H1 (cell line): ENCODE results near the gene RSF1. TPM values are rescaled to one million over a fixed set of nuclear protein-coding genes. Genes with fewer than 3 reads are reported as not detected.

Source experiments
- CTCF ChIA-PET: fragments of 300-600 bp; sonication (Branson Sonifier 250); formaldehyde crosslinking; loops from one replicate; lab custom pipeline; 2021; ENCODE audit not compliant: partially characterized antibody; lab: Charles Lee
- POLR2A ChIA-PET: fragments of 300-600 bp; sonication (Branson Sonifier 250); formaldehyde crosslinking; loops from one replicate; lab custom pipeline; 2021; ENCODE audit warnings: inconsistent platforms; ENCODE audit not compliant: partially characterized antibody; lab: Charles Lee
- DNase-seq, 2 experiments: peaks; one replicate each; pipeline versions ENCODE4 v3.0.0 to v3.0.0-alpha.2; 2010 to 2022; ENCODE audit warnings: low spot score in 2 of 2, low read depth in 1 of 2, mixed read lengths in 1 of 2
- FAIRE-seq: peaks from 2 replicates; lab custom pipeline; 2011; peaks lifted over from hg19 to GRCh38; lab: Jason Lieb, UNC
- H2AFZ ChIP-seq: 2 replicates; pipeline ENCODE4 v1.8.1; 2012; ENCODE audit warnings: low read length, inconsistent platforms
- H2AK5ac ChIP-seq: 2 replicates; pipeline ENCODE4 v1.6.1; 2013; ENCODE audit warnings: low read depth, low read length
- H2BK120ac ChIP-seq: replicated peaks from 2 replicates; pipeline ENCODE3; 2013; ENCODE audit warnings: low read depth, low read length, inconsistent platforms
- H2BK12ac ChIP-seq: 2 replicates; pipeline ENCODE4 v1.6.1; 2013; ENCODE audit warnings: low read depth, low read length
- H2BK15ac ChIP-seq: 2 replicates; pipeline ENCODE4 v1.6.1; 2013; ENCODE audit warnings: low read length
- H2BK20ac ChIP-seq: 2 replicates; pipeline ENCODE4 v1.6.1; 2013; ENCODE audit warnings: low read length
- H2BK5ac ChIP-seq: 2 replicates; pipeline ENCODE4 v1.6.1; 2013; ENCODE audit warnings: low read depth, low read length
- H3K14ac ChIP-seq: 2 replicates; pipeline ENCODE4 v1.6.1; 2013; ENCODE audit warnings: inconsistent platforms; ENCODE audit not compliant: insufficient read length
- H3K18ac ChIP-seq: 2 replicates; pipeline ENCODE4 v1.6.1; 2013; ENCODE audit warnings: low read length; ENCODE audit errors: extremely low read depth
- H3K23ac ChIP-seq: 2 replicates; pipeline ENCODE4 v1.6.1; 2013; ENCODE audit warnings: inconsistent platforms; ENCODE audit not compliant: insufficient read length
- H3K23me2 ChIP-seq: 2 replicates; pipeline ENCODE4 v1.6.1; 2013; ENCODE audit warnings: low read depth, low read length
- H3K27ac ChIP-seq: 2 replicates; pipeline ENCODE4 v1.6.1; 2011; ENCODE audit warnings: low read depth, low read length, inconsistent platforms
- H3K27me3 ChIP-seq, 4 experiments: replicated peaks in 1 of 4; 1 replicate in 1 of 4; 2 replicates in 3 of 4; pipeline versions ENCODE4 v1.6.1 to v1.8.1; 2011 to 2013; ENCODE audit warnings: low read length in 3 of 4, mild to moderate bottlenecking in 3 of 4, inconsistent platforms in 2 of 4, mixed read lengths in 2 of 4, moderate library complexity in 1 of 4; ENCODE audit not compliant: control insufficient read depth in 3 of 4, insufficient read depth in 3 of 4; ENCODE audit errors: extremely low read depth in 1 of 4
- H3K36me3 ChIP-seq, 4 experiments: 2 replicates each; pipeline versions ENCODE4 v1.6.1 to v1.8.1; 2011 to 2013; ENCODE audit warnings: mild to moderate bottlenecking in 4 of 4, low read length in 3 of 4, moderate library complexity in 2 of 4, control low read depth in 1 of 4, inconsistent platforms in 1 of 4; ENCODE audit not compliant: insufficient read depth in 4 of 4, control insufficient read depth in 2 of 4
- H3K4ac ChIP-seq: replicated peaks from 2 replicates; pipeline ENCODE3; 2013; ENCODE audit warnings: low read length, low read depth, mixed read lengths, inconsistent platforms; ENCODE audit not compliant: insufficient read length
- H3K4me1 ChIP-seq, 4 experiments: replicated peaks in 1 of 4; 1 replicate in 1 of 4; 2 replicates in 3 of 4; pipeline versions ENCODE4 v1.6.1 to v1.8.1; 2011 to 2013; ENCODE audit warnings: low read length in 3 of 4, inconsistent platforms in 2 of 4, mixed read lengths in 1 of 4; ENCODE audit not compliant: insufficient read depth in 4 of 4, control insufficient read depth in 3 of 4
- H3K4me2 ChIP-seq, 2 experiments: 2 replicates each; pipeline versions ENCODE4 v1.6.1 to v1.8.1; 2011 to 2013; ENCODE audit warnings: low read depth in 2 of 2, low read length in 2 of 2, control low read depth in 1 of 2, inconsistent platforms in 1 of 2, mild to moderate bottlenecking in 1 of 2; ENCODE audit not compliant: insufficient read depth in 1 of 2
- H3K4me3 ChIP-seq, 4 experiments: fragments of 200-600, 300-600 bp in 1 of 4; sonication (generic), shearing (Covaris generic), sonication (Bioruptor Twin) in 1 of 4; 2 replicates each; pipeline versions ENCODE4 v1.5.1 to v1.8.1; 2011 to 2016; ENCODE audit warnings: low read length in 4 of 4, low read depth in 3 of 4, control low read depth in 2 of 4, inconsistent platforms in 2 of 4, mild to moderate bottlenecking in 2 of 4, mixed read lengths in 1 of 4, moderate library complexity in 1 of 4; ENCODE audit not compliant: insufficient read depth in 2 of 4; ENCODE audit errors: extremely low read depth in 1 of 4
- H3K56ac ChIP-seq: replicated peaks from 2 replicates; pipeline ENCODE3; 2013; ENCODE audit warnings: low read depth, mild to moderate bottlenecking, mixed read lengths, low read length, inconsistent platforms; ENCODE audit not compliant: insufficient read length
- H3K79me1 ChIP-seq: 2 replicates; pipeline ENCODE4 v1.6.1; 2013; ENCODE audit warnings: low read depth, low read length, control low read depth
- H3K79me2 ChIP-seq, 2 experiments: 2 replicates each; pipeline versions ENCODE4 v1.6.1 to v1.8.1; 2012 to 2013; ENCODE audit warnings: low read length in 2 of 2, mild to moderate bottlenecking in 2 of 2, inconsistent platforms in 1 of 2; ENCODE audit not compliant: insufficient read depth in 2 of 2, control insufficient read depth in 1 of 2
- H3K9ac ChIP-seq, 4 experiments: replicated peaks in 1 of 4; 1 replicate in 1 of 4; 2 replicates in 3 of 4; pipeline versions ENCODE4 v1.6.1 to v1.8.1; 2011 to 2013; ENCODE audit warnings: low read depth in 3 of 4, low read length in 3 of 4, control low read depth in 2 of 4, mild to moderate bottlenecking in 2 of 4, moderate library complexity in 2 of 4, inconsistent platforms in 1 of 4; ENCODE audit errors: extremely low read depth in 1 of 4
- H3K9me3 ChIP-seq, 2 experiments: 2 replicates each; pipeline versions ENCODE4 v1.6.1 to v1.8.1; 2012 to 2013; ENCODE audit warnings: mild to moderate bottlenecking in 2 of 2, moderate library complexity in 2 of 2, control low read depth in 1 of 2, inconsistent platforms in 1 of 2, low read depth in 1 of 2, low read length in 1 of 2, mixed read lengths in 1 of 2; ENCODE audit not compliant: insufficient read depth in 2 of 2
- H4K20me1 ChIP-seq, 2 experiments: replicated peaks in 1 of 2; 2 replicates each; pipeline versions ENCODE3 to v1.8.1; 2011 to 2013; ENCODE audit warnings: inconsistent platforms in 2 of 2, low read length in 2 of 2, mild to moderate bottlenecking in 1 of 2; ENCODE audit not compliant: insufficient read depth in 2 of 2, control insufficient read depth in 1 of 2
- H4K5ac ChIP-seq: 2 replicates; pipeline ENCODE4 v1.6.1; 2013; ENCODE audit warnings: low read length, low read depth, mixed read lengths, inconsistent platforms; ENCODE audit not compliant: insufficient read length
- H4K8ac ChIP-seq: 2 replicates; pipeline ENCODE4 v1.8.0; 2013; ENCODE audit warnings: mild to moderate bottlenecking, moderate library complexity, low read length, inconsistent platforms; ENCODE audit not compliant: insufficient read depth; ENCODE audit errors: extremely low read depth
- H4K91ac ChIP-seq: replicated peaks from 2 replicates; pipeline ENCODE3; 2013; ENCODE audit warnings: low read length, mixed read lengths, inconsistent platforms; ENCODE audit not compliant: insufficient read length
- POLR2A ChIP-seq, 2 experiments: IDR thresholded peaks; 1 replicate in 1 of 2; 2 replicates in 1 of 2; pipeline ENCODE4 v1.6.1; 2011; ENCODE audit warnings: low read depth in 2 of 2, low read length in 2 of 2, mild to moderate bottlenecking in 2 of 2; ENCODE audit errors: control extremely low read depth in 1 of 2
- WGBS, 2 experiments: shearing (Covaris generic) in 1 of 2; methylation state at CpG; one replicate each; pipeline versions ENCODE4 v1.1.6 to v1.1.7; 2013 to 2015; ENCODE audit warnings: low lambda C conversion rate in 2 of 2, mixed read lengths in 2 of 2, inconsistent platforms in 1 of 2, low coverage in 1 of 2, missing lambda C conversion rate in 1 of 2; ENCODE audit not compliant: insufficient replicate concordance in 2 of 2, insufficient coverage in 1 of 2, insufficient read length in 1 of 2; ENCODE audit errors: extremely low coverage in 1 of 2, missing lambda C conversion rate in 1 of 2; 5-methylcytosine and 5-hydroxymethylcytosine counted together
- polyA plus RNA-seq, 7 experiments: library from polyadenylated mRNA; depleted of rRNA in 3 of 7; stranded (reverse) in 5 of 7; unstranded in 2 of 7; fragments of >200 nt in 5 of 7; fragments of 200-250 nt in 2 of 7; gene quantifications; 1 replicate in 5 of 7; 2 replicates in 1 of 7; 4 replicates in 1 of 7; pipeline versions ENCODE4 v1.2.1 to v1.2.3, GENCODE V29; 2011 to 2013; ENCODE audit warnings: missing spikeins in 2 of 7, mixed read lengths in 2 of 7
- total RNA-seq: library from RNA; stranded (reverse); fragmentation: NEBNext Ultra II Directional; extraction: Animal tissue kit (Norgen Biotek cat#: 25700); gene quantifications from 2 replicates; pipeline ENCODE4 v1.2.1, GENCODE V29; 2021
- TF ChIP-seq, protein P1 (sequence below): IDR thresholded peaks from 2 replicates; pipeline ENCODE4 v1.6.1; 2012; ENCODE audit warnings: low read length, inconsistent platforms

Gene RSF1
- total and polyA plus RNA-seq, 2 of the 8 experiments (the other 6 are each of a cell fraction or from before 2014, with no cell fraction given), result 17.8 to 87.9 TPM

DNA sequence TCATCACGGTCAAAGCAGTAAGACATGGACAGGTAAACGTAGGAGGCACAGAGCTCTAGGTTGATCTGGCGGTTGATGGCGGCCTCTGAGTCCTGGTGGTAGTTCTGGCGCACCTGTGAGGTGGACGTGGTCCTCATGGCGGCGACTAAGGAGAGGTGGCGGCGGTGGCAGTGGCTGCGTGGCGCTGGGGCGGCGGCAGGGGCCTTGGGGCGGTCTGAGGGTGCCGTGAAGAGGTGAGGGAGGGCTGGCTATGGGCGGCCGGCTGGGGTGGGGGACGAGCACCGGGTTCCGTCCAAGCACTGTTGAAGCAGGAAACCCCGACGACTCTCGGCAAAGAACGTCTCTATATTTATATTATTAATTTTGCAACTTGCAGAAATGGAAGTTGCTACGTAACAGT lies 85.6 kb downstream of the RSF1 start:
- H3K18ac ChIP-seq, result no peak overlapping the region
- H3K23me2 ChIP-seq, result no peaks in the 10 kb centered on the region; the same call in 1 of the 2 replicates
- H4K5ac ChIP-seq, result no peak overlapping the region
- H2AK5ac ChIP-seq, result no peak overlapping the region
- no peak overlapping the region for H4K91ac ChIP-seq
- ChIA-PET POLR2A (no interaction called here), CTCF (no interaction called here)
- no peak overlapping the region for H4K8ac ChIP-seq
- peaks cover 0 to 58% (median 22%) of the 10 kb centered on the region in 4 experiments; a peak in 7 of 8 replicates for H3K36me3 ChIP-seq
- H3K27me3 ChIP-seq, result no peaks in the 10 kb centered on the region
- WGBS, 2 experiments, result 96% methylated on average over 21 of the region's 26 CpGs; no CpG with 5 or more reads in 1 of the 2 experiments
- H3K4me1 ChIP-seq, result no peaks in the 10 kb centered on the region
- no peak overlapping the region for H3K9ac ChIP-seq
- H3K4me3 ChIP-seq, result no peak overlapping the region
- no peak overlapping the region for H3K14ac ChIP-seq
- H4K20me1 ChIP-seq, result no peaks in the 10 kb centered on the region
- H3K79me1 ChIP-seq, result no peaks in the 10 kb centered on the region
- H2BK5ac ChIP-seq, result no peak overlapping the region
- H3K4me2 ChIP-seq, result no peak overlapping the region
- no peak overlapping the region for H2AFZ ChIP-seq
- no peaks in the 10 kb centered on the region for H3K79me2 ChIP-seq
- H3K4ac ChIP-seq, result no peak overlapping the region
- H3K9me3 ChIP-seq, result peaks cover 15 to 17% of the 10 kb centered on the region in 2 experiments
- H3K27ac ChIP-seq, result no peak overlapping the region
- no peak for DNase-seq
- no peak overlapping the region for H3K56ac ChIP-seq
- no peak overlapping the region for H2BK12ac ChIP-seq
- no peak for FAIRE-seq
- no peak overlapping the region for H2BK15ac ChIP-seq
- no peak overlapping the region for H3K23ac ChIP-seq
- no peak overlapping the region for H2BK120ac ChIP-seq
- no peak overlapping the region for H2BK20ac ChIP-seq
- TF ChIP-seq, protein P1, sequence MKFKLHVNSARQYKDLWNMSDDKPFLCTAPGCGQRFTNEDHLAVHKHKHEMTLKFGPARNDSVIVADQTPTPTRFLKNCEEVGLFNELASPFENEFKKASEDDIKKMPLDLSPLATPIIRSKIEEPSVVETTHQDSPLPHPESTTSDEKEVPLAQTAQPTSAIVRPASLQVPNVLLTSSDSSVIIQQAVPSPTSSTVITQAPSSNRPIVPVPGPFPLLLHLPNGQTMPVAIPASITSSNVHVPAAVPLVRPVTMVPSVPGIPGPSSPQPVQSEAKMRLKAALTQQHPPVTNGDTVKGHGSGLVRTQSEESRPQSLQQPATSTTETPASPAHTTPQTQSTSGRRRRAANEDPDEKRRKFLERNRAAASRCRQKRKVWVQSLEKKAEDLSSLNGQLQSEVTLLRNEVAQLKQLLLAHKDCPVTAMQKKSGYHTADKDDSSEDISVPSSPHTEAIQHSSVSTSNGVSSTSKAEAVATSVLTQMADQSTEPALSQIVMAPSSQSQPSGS, result no peak
- TF ChIP-seq POLR2A (IDR thresholded peaks at IDR 0.05; ENCODE audit: control extremely low read depth in 1 of 2, low read depth in 2 of 2, low read length in 2 of 2), result no peak
